ENCODE data around the gene FOXD2. TPM values are rescaled to one million over a fixed set of nuclear protein-coding genes. Genes with fewer than 3 reads are reported as not detected.

FOXD2 gene
- total and polyA plus RNA-seq, 2 donors (not counting 1 experiment from before 2014, with no cell fraction given), result 0.24 to 0.37 TPM

DNA sequence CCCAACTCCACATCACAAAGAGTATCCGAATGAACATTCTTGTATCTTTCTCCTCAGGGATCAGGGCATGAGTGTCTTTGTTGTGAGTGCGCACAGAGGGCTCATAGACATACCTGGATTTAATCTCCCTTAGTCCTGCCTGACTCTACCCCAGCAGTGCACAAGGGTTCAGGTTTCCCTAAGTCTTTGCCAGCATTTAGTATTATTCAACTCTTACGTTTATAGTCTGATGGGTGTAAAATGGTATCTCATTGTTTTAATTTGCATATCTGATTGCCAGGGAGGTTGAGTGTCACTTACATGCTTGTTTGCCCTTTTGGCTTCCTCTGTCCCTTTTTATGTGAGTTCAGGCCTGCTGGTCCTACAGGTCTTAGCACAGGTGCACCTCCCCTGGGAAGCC is 49.5 kb downstream of the FOXD2 start:
- Histone ChIP-seq H3K9me3 (ENCODE audit: control extremely low read depth in 1 of 3, control insufficient read depth in 2 of 3, insufficient read depth in 1 of 3, low read length in 2 of 3) (peaks cover 0 to 3% (median 0%) of the 10 kb centered on the region in 3 donors), H3K4me1 (ENCODE audit: control insufficient read depth in 2 of 2, insufficient read depth in 2 of 2, low read length in 2 of 2) (no peaks in the 10 kb centered on the region), H3K27me3 (replicated peaks in 1 of 4; ENCODE audit: control extremely low read depth in 1 of 4, control insufficient read depth in 3 of 4, insufficient read depth in 4 of 4, low read length in 3 of 4) (peaks cover 0 to 4% (median 1%) of the 10 kb centered on the region in 4 experiments), H3K4me3 (ENCODE audit: control extremely low read depth in 1 of 5, extremely low read depth in 1 of 5, insufficient read depth in 1 of 5, low read depth in 2 of 5, low read length in 4 of 5) (no peak overlapping the region), H3K79me2 (ENCODE audit: control insufficient read depth, insufficient read depth, low read length) (no peaks in the 10 kb centered on the region), H4K20me1 (ENCODE audit: control insufficient read depth, insufficient read depth, low read length, poor library complexity, severe bottlenecking) (no peaks in the 10 kb centered on the region), H3K4me2 (replicated peaks; ENCODE audit: low read depth, low read length, poor library complexity, severe bottlenecking) (no peak overlapping the region), H3K36me3 (replicated peaks in 1 of 2; ENCODE audit: control extremely low read depth in 1 of 2, control insufficient read depth in 1 of 2, extremely low read depth in 1 of 2, insufficient read depth in 2 of 2, low read length in 1 of 2) (no peaks in the 10 kb centered on the region), H3K27ac (ENCODE audit: low read length in 2 of 2) (no peak overlapping the region), H2AFZ (ENCODE audit: insufficient read depth, low read depth, low read length, poor library complexity, severe bottlenecking) (no peak overlapping the region), H3K9ac (ENCODE audit: low read length) (no peak overlapping the region)
- no peak overlapping the region for H3K4me3 Mint-ChIP-seq
- POLR2A ChIA-PET, result no interaction called here
- no peak for ATAC-seq (ENCODE audit: low read depth)
- DNase-seq, result no peak
- no peak overlapping the region for H3K27ac Mint-ChIP-seq
- TF ChIP-seq, protein P1, sequence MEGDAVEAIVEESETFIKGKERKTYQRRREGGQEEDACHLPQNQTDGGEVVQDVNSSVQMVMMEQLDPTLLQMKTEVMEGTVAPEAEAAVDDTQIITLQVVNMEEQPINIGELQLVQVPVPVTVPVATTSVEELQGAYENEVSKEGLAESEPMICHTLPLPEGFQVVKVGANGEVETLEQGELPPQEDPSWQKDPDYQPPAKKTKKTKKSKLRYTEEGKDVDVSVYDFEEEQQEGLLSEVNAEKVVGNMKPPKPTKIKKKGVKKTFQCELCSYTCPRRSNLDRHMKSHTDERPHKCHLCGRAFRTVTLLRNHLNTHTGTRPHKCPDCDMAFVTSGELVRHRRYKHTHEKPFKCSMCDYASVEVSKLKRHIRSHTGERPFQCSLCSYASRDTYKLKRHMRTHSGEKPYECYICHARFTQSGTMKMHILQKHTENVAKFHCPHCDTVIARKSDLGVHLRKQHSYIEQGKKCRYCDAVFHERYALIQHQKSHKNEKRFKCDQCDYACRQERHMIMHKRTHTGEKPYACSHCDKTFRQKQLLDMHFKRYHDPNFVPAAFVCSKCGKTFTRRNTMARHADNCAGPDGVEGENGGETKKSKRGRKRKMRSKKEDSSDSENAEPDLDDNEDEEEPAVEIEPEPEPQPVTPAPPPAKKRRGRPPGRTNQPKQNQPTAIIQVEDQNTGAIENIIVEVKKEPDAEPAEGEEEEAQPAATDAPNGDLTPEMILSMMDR (IDR thresholded peaks at IDR 0.05), result no peak
- no peak for TF ChIP-seq EZH2 (IDR thresholded peaks at IDR 0.05; ENCODE audit: borderline replicate concordance, insufficient read depth, low read depth, low read length, poor library complexity, severe bottlenecking)
- 83% methylated on average over 1 of the region's 3 CpGs for WGBS (ENCODE audit: insufficient coverage)
- H3K27me3 Mint-ChIP-seq, result peaks cover 32% of the 10 kb centered on the region
- CTCF ChIA-PET, result no interaction called here
- H3K4me1 Mint-ChIP-seq, result no peaks in the 10 kb centered on the region
- no peaks in the 10 kb centered on the region for H3K9me3 Mint-ChIP-seq (ENCODE audit: insufficient read depth)
- intact Hi-C loops (cut with micrococcal nuclease), result no loop called here

DNA sequence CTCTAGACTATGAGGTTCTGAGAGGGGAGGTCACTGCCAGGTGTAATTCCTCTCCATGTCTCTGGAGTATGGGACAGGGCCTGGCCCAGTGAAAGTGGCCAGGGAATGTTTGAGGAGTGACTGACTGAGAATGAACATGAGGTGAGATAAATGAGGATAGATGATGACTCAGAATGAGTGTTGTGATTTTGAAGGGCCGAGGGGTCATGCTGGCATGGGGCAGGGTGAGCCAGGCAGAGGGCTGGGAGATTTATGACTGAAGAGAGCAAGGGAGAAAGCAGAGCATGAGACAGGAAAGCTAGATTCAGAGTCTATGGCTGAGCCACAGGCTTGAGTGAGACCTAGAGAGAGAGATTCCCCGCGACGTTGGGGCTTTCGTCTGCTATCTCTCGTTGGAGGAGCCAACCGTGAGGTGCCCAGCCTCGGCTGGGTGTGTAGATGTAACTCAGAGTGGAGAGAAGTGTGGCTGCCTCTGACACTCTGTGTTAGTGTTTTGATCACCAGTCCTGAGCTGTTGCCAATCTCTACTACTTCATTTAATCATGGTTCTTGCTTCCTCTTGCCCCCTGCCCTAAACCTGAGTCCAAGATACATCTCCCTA is 50.1 kb downstream of the FOXD2 start:
- Histone ChIP-seq H3K27me3 (replicated peaks in 1 of 4; ENCODE audit: control extremely low read depth in 1 of 4, control insufficient read depth in 3 of 4, insufficient read depth in 4 of 4, low read length in 3 of 4) (peaks cover 0 to 4% (median 1%) of the 10 kb centered on the region in 4 experiments), H3K27ac (ENCODE audit: low read length in 2 of 2) (no peak overlapping the region), H3K79me2 (ENCODE audit: control insufficient read depth, insufficient read depth, low read length) (no peaks in the 10 kb centered on the region), H4K20me1 (ENCODE audit: control insufficient read depth, insufficient read depth, low read length, poor library complexity, severe bottlenecking) (no peaks in the 10 kb centered on the region), H3K9me3 (ENCODE audit: control extremely low read depth in 1 of 3, control insufficient read depth in 2 of 3, insufficient read depth in 1 of 3, low read length in 2 of 3) (peaks cover 0 to 3% (median 0%) of the 10 kb centered on the region in 3 donors), H2AFZ (ENCODE audit: insufficient read depth, low read depth, low read length, poor library complexity, severe bottlenecking) (no peak overlapping the region), H3K4me1 (ENCODE audit: control insufficient read depth in 2 of 2, insufficient read depth in 2 of 2, low read length in 2 of 2) (no peaks in the 10 kb centered on the region), H3K4me3 (ENCODE audit: control extremely low read depth in 1 of 5, extremely low read depth in 1 of 5, insufficient read depth in 1 of 5, low read depth in 2 of 5, low read length in 4 of 5) (no peak overlapping the region), H3K4me2 (replicated peaks; ENCODE audit: low read depth, low read length, poor library complexity, severe bottlenecking) (no peak overlapping the region), H3K36me3 (replicated peaks in 1 of 2; ENCODE audit: control extremely low read depth in 1 of 2, control insufficient read depth in 1 of 2, extremely low read depth in 1 of 2, insufficient read depth in 2 of 2, low read length in 1 of 2) (no peaks in the 10 kb centered on the region), H3K9ac (ENCODE audit: low read length) (no peak overlapping the region)
- TF ChIP-seq, protein P1 (IDR thresholded peaks at IDR 0.05), result no peak
- TF ChIP-seq EZH2 (IDR thresholded peaks at IDR 0.05; ENCODE audit: borderline replicate concordance, insufficient read depth, low read depth, low read length, poor library complexity, severe bottlenecking), result no peak
- CTCF ChIA-PET, result no interaction called here
- Mint-ChIP-seq H3K9me3 (ENCODE audit: insufficient read depth) (no peaks in the 10 kb centered on the region), H3K4me3 (no peak overlapping the region), H3K27ac (no peak overlapping the region), H3K27me3 (peaks cover 32% of the 10 kb centered on the region), H3K4me1 (no peaks in the 10 kb centered on the region)
- 75% methylated on average over 1 of the region's 8 CpGs for WGBS (ENCODE audit: insufficient coverage)
- intact Hi-C loops (cut with micrococcal nuclease), result no loop called here
- POLR2A ChIA-PET, result no interaction called here
- ATAC-seq (ENCODE audit: low read depth) (no peak), DNase-seq (no peak)
